Activated CD4-positive, alpha-beta T cell treated with anti-CD3 and anti-CD28 coated beads, Interleukin-2, Interleukin-4, amounts not matched to agents 100 ng/mL and 50 ng/mL, durations not matched to agents 16 hours and 8 hours (primary cell): ENCODE measurements around the gene UGT2B7.
"Not testable (repeated sequence)": the region's sequence is repeated elsewhere in the genome, so short reads cannot be mapped to it uniquely, and the experiment has no call there.

Experiments used
- DNase-seq: peaks from one replicate; pipeline ENCODE4 v3.0.0-alpha.2; 2020; ENCODE audit warnings: low spot score

UGT2B7 gene

DNA sequence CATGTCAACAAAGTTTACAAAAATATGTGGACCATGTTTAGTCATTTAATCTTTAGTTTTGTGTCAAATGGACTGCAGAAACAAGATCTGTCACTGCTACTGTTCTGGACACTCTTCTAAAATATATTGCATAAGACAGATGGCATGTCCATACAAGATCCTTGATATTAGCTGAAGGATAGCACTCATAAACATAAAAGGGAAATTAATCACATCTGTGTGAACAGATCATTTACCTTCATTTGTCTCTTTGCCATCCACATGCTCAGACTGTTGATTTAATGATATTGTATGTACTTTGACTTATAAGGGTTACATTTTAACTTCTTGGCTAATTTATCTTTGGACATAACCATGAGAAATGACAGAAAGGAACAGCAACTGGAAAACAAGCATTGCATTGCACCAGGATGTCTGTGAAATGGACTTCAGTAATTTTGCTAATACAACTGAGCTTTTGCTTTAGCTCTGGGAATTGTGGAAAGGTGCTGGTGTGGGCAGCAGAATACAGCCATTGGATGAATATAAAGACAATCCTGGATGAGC is at the start of gene UGT2B7:
Gene UGT2B7, plus strand, starts transcription at position 364 of the 546 bp plus-strand sequence. Its CDS starts 47 bp downstream, at position 411.
- DNase-seq = no peak

GRCh38 chr4:69049860-69050259 is 46.4 kb upstream of the UGT2B7 start:
- DNase-seq = no peak

GRCh38 chr4:69050853-69051575 is 45.3 kb upstream of the UGT2B7 start:
- DNase-seq = not testable (repeated sequence)

DNA sequence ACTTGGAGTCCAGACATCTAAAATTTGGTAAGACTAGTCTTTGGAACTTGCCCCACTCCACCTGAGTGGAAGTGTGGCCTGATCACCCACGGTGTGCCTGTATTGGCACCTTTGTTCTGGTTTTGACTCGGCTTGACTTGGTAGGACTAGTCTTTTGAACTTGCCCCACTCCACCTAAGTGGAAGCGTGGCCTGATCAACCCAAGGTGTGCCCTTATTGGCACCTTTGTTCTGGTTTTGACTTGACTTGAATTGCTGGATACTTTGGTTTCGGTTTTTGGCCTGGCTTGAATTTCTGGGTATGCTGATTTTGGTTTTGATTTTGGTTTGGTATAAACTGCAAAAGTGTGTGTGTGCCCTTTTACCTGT is 44.7 kb upstream of the UGT2B7 start:
- DNase-seq = no peak

GRCh38 chr4:69053309-69053885 is 42.9 kb upstream of the UGT2B7 start:
- DNase-seq = not testable (repeated sequence)

DNA sequence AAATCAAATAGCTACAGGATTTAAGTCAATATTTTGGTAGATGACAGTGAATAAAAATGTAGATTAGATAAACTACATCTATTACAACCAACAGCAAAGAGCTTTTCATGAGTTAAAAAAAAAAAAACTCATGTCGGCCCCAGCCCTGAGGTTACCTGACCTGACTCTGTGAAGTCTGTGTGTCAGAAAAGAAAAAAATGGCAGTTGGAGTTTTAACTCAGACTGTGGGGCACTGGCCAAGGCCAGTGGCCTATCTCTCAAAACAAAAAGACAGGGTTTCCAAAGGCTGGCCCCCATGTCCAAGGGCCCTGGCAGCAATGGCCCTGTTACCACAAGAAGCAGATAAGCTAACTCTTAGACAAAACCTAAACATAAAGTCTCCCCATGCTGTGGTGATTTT is 42.2 kb upstream of the UGT2B7 start:
- not testable (repeated sequence) for DNase-seq

- no peak for DNase-seq
Observed at GRCh38 chr4:69054578-69055200, 41.6 kb upstream of the UGT2B7 start.

DNA sequence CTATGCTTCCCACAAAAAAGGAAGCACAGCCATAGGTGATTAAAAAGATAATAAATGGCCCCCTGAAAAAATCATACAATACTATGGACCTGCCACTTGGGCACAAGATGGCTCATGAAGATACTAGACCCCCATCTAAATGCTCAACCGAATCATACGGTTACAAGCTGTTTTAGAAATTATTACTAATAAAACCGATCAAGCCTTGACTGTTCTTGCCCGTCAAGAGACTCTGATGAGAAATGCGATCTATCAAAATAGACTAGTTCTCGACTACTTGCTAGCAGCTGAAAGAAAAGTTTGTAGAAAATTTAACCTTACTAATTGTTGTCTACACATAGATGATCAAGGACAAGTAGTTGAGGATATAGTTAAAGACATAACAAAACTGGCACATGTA is 40.1 kb upstream of the UGT2B7 start:
- DNase-seq = no peak

- DNase-seq = no peak
Observed at GRCh38 chr4:69056921-69057550, 39.2 kb upstream of the UGT2B7 start.

DNA sequence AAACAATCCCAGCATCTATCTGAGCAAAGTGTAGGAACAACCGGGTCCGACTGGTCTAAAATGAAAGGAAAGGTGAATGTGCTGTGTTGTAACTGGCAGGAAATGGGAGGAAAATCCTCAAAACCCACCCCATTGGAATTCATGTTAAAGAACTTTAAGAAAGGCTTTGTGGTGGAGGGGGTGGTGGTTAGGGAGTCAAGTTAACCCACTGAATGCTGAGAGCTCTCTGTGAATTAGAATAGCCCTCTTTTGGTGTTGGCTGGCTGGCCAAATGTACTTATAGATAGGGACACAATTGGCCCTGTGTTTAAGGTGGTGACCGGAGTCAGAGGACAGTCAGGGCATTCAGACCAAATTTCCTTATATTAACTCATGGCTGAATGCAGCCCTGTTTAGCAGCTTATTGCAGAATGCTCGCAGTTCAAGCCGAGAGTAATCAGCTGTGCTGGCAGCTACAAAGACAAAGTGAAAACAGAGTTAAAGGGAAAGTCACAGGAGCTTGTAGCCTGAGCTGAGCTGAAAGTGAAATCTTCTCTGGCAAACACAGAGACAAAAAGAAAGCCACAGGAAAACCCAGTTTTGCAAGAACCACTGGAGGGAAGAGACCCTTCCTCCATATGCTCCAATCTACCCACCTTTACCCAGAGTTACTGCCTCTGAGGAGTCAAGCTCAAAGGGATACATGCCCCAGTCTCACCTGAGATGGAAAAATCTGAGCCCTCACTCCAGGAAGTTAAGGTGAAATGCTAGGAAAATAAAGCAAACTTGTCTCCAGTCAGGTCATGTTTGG is 38.5 kb upstream of the UGT2B7 start:
- DNase-seq = no peak

DNA sequence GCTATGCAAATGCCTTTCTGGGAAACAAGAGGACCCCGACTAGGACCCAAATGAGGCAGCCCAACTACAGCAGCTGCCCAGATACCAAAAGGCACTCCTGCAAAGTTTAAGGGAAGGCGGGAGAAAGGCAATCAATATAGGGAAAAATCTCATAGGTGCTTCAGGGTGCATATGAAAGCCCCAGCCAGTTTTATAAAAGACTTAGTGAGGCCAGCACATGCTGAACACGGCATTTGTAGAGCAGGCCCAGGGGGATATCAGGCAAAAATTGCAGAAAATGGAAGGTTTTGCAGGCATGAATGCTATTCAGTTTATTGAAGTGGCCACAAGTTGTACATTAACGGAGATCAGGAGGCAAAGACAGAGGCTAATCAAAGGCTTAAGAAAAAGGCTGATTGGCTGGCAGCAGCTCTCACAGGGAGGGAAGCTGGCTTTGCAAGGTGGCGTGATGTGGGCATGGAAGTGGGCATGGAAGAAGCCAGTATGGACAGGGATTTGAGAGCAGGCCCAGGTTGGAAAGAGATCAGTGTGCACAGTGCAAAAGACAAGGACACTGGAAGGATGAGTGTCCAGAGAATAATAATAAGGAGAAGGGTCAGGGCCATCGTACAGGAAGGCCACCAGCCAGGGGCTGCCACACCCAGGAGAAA is 37.7 kb upstream of the UGT2B7 start:
- DNase-seq = no peak

DNA sequence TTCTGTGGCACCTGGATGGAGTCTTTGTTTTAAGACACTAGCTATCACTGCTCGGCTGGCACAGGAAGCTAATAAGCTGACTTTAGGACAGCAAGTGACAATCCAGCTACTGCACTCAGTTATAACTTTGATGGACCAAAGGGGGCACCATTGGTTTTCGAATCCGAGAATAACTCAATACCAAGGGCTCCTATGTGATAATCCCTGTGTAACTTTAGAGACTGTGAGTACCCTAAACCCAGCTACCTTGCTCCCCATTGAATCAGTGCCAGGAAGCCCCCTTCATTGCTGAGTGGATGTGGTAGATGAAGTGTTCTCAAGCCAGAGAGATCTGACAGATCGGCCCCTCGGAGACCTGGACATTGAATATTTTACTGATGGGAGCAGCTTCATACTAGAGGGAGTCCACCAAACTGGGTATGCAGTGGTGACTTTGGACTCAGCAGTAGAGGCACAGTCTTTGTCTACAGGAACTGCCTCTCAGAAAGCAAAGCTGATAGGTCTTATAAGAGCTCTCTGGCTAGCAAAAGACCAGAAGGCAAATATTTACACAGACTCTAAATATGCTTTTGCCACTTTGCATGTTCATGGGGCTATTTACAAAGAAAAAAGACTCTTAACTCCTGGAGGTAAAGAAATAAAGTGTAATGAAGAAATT is 35.5 kb upstream of the UGT2B7 start:
- no peak for DNase-seq

DNA sequence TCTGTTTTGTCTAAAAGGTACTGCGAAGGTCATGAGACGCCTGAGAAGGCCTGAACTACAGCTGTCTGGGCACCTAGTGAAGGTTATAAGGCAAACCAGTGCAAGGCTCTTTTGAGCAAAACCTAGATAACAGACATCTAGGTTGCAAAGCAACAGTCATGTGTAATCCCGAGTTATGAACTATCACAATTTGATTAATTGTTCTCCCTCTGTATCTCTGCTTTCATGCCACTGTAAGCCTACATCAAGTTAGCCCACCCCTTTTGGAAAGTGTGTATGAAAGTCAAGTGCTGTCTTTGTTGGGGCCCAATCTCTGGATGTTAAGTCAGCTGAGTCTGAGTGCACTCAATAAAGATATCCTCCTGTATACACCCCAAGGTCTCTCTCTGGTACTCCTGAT is 31.9 kb upstream of the UGT2B7 start:
- DNase-seq = no peak

- no peak for DNase-seq
Observed at GRCh38 chr4:69066945-69067344, 29.3 kb upstream of the UGT2B7 start.

DNA sequence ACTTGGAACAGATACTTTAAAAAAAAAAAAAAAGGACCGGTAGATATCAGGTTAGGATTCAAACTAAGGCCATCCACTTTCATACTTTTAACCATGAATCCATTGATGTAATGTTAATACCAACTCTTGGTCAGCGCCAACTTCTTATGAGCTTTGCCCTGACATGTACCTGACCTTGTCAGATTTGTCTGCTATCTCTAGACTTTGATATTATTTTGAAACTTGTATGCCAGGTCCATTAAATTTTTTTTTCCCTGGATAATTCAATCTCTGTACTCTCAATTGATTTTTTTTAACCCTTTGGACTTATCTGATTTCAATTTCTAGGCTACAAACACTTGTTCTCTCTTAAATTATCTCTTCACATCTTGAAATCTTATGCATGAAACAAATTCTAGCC is 27.2 kb upstream of the UGT2B7 start:
- no peak for DNase-seq

- no peak for DNase-seq
Observed at GRCh38 chr4:69070590-69070989, 25.7 kb upstream of the UGT2B7 start.

DNA sequence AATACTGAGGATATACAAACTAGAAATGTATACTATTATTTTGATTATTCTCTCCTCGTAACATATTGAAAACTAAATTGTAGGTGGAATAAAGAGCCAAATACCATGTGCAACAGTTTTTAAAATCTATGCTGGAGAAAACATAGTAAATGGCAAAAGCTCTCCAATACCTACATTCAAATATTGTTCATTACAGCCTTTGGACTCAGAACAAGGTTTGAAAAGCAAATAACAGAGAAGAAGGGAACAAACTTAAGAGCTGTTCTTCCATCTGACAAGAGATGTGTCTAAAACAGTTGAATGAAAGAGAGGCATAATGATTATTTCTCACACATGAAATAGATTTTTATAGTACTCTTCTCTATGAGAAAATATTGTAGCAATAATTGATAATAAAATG is 25.0 kb upstream of the UGT2B7 start:
- DNase-seq = no peak

DNA sequence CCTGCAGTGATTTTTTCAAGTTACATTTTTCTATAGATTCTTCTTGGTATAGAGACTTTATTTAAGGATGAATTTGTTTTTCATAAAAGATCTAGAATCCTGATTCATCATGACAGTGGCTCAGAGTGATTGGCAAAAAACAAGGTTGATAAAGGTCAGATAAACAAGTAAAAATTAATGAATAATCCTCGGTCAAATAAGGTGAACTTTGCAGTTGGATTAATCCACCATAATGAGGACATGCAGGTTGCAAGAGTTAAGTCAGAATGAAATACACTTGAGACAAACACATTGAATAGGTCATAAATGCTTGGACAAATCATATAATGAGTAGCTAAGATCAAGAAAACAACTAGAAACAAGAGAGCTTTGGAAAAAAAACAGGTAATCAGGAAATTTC is 22.9 kb upstream of the UGT2B7 start:
- DNase-seq = no peak

- no peak for DNase-seq
Observed at GRCh38 chr4:69075061-69075792, 21.0 kb upstream of the UGT2B7 start.

DNA sequence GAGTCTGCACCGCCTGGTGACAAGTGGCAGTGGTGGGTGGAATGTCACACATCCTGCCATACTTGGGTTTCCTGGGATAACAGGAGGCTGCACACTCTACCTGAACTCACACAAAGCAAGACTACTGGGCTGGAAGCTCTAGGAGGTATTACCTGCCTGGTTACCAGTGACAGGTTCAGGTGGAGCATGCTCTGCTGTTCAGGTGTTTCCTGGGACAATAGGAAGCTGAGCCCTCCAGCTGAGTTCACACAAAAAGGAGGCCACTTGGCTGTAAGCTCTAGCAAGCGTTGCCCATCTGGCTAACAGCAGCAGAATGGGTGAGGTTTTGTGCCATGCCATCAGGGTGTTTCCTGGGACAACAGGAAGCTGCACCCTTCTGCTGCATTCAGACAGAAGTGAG is 17.4 kb upstream of the UGT2B7 start:
- DNase-seq = no peak
